ENCODE data around the gene PHKG2.

DNA sequence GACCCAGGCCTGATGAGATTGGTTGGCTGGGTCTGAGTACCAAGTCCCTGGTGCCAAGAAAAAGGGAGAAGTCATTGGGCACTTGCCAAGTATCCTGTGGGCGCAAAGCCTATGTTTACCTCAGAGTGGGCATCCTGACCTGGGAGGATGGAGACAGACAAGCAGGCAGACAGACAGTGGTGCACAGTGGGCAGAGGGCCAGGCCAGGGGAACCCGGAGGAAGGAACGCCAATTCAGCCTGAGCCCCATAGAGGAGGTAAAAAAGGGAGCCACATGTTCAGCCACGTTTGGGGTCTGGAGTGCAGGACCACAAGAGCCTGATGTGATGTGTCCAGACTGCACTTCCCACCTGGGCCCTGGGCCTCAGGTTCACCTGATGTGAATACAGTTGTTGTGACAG, 5.4 kb downstream of the PHKG2 start:
- TF ChIP-seq CTCF (optimal IDR thresholded peaks at IDR 0.05 in 1 of 3, IDR thresholded peaks at IDR 0.05 in 1 of 3, conservative IDR thresholded peaks at IDR 0.05 in 1 of 3; ENCODE audit: extremely low read depth in 1 of 3, insufficient read depth in 2 of 3, low read length in 3 of 3) = no peak
- no peak for TF ChIP-seq EZH2 (IDR thresholded peaks at IDR 0.05; ENCODE audit: low read length)

All from keratinocyte (primary cell).